ENCODE results near the gene SDHA.
"Not testable (repeated sequence)": the region's sequence is repeated elsewhere in the genome, so short reads cannot be mapped to it uniquely, and the experiment has no call there.

SDHA gene

GRCh38 chr5:263275-263974 lies 45.3 kb downstream of the SDHA start:
- not testable (repeated sequence) for FAIRE-seq

GRCh38 chr5:264338-264737 lies 46.2 kb downstream of the SDHA start:
- no peak for FAIRE-seq

- not testable (repeated sequence) for FAIRE-seq
Measured at GRCh38 chr5:266311-267026, 48.3 kb downstream of the SDHA start.

- no peak for FAIRE-seq
Measured at GRCh38 chr5:267716-268115, 49.6 kb downstream of the SDHA start.

GRCh38 chr5:270340-270739 lies 52.2 kb downstream of the SDHA start:
- FAIRE-seq, result no peak

GRCh38 chr5:271828-272167 lies 53.7 kb downstream of the SDHA start:
- not testable (repeated sequence) for FAIRE-seq

GRCh38 chr5:273091-273490 lies 55.0 kb downstream of the SDHA start:
- FAIRE-seq, result not testable (repeated sequence)

- not testable (repeated sequence) for FAIRE-seq
Measured at GRCh38 chr5:273491-273890, 55.4 kb downstream of the SDHA start.

GRCh38 chr5:274346-274745 lies 56.2 kb downstream of the SDHA start:
- FAIRE-seq, result not testable (repeated sequence)

GRCh38 chr5:278646-279045 lies 60.5 kb downstream of the SDHA start:
- no peak for FAIRE-seq

- not testable (repeated sequence) for FAIRE-seq
Measured at GRCh38 chr5:279051-279665, 61.0 kb downstream of the SDHA start.

- no peak for FAIRE-seq
Measured at GRCh38 chr5:285991-286557, 68.0 kb downstream of the SDHA start.

GRCh38 chr5:290200-290599 lies 72.1 kb downstream of the SDHA start:
- not testable (repeated sequence) for FAIRE-seq

GRCh38 chr5:291345-291744 lies 73.2 kb downstream of the SDHA start:
- FAIRE-seq, result not testable (repeated sequence)

- FAIRE-seq, result not testable (repeated sequence)
Measured at GRCh38 chr5:294788-295187, 76.7 kb downstream of the SDHA start.

- not testable (repeated sequence) for FAIRE-seq
Measured at GRCh38 chr5:296207-296606, 78.1 kb downstream of the SDHA start.

- FAIRE-seq, result not testable (repeated sequence)
Measured at GRCh38 chr5:296954-297353, 78.8 kb downstream of the SDHA start.

GRCh38 chr5:297448-297847 lies 79.3 kb downstream of the SDHA start:
- FAIRE-seq, result not testable (repeated sequence)

GRCh38 chr5:297991-298736 lies 80.0 kb downstream of the SDHA start:
- FAIRE-seq, result not testable (repeated sequence)

- no peak for FAIRE-seq
Measured at GRCh38 chr5:298737-299125, 80.6 kb downstream of the SDHA start.

- FAIRE-seq, result not testable (repeated sequence)
Measured at GRCh38 chr5:299921-300320, 81.8 kb downstream of the SDHA start.

GRCh38 chr5:300691-301435 lies 82.7 kb downstream of the SDHA start:
- not testable (repeated sequence) for FAIRE-seq
